CD4-positive, alpha-beta memory T cell (primary cell): Measurements from ENCODE around the gene PGBD2. TPM values are rescaled to one million over a fixed set of nuclear protein-coding genes. Genes with fewer than 3 reads are reported as not detected.

ENCODE experiments used
- CTCF ChIA-PET: fragments of 350-600 bp; sonication (Branson Sonifier 250); formaldehyde crosslinking; loops from one replicate; lab custom pipeline; 2021; ENCODE audit warnings: inconsistent platforms; ENCODE audit not compliant: partially characterized antibody; lab: Charles Lee
- POLR2A ChIA-PET: fragments of 350-600 bp; sonication (Branson Sonifier 250); formaldehyde crosslinking; loops from one replicate; lab custom pipeline; 2021; ENCODE audit not compliant: partially characterized antibody; lab: Charles Lee
- DNase-seq, 5 donors: peaks; one replicate each; pipeline versions ENCODE4 v3.0.0 to v3.0.0-alpha.2; 2020 to 2022; ENCODE audit warnings: mixed read lengths in 1 of 5
- H3K27ac ChIP-seq: one replicate; pipeline ENCODE4 v1.7.0; 2013; ENCODE audit warnings: low read depth, low read length
- H3K27me3 ChIP-seq: 2 replicates; pipeline ENCODE4 v1.7.0; 2013; ENCODE audit warnings: mild to moderate bottlenecking, low read length, moderate library complexity; ENCODE audit not compliant: insufficient read depth
- H3K36me3 ChIP-seq: 2 replicates; pipeline ENCODE4 v1.7.0; 2013; ENCODE audit warnings: mild to moderate bottlenecking, low read length, moderate library complexity; ENCODE audit not compliant: insufficient read depth
- H3K4me1 ChIP-seq: 2 replicates; pipeline ENCODE4 v1.7.0; 2013; ENCODE audit warnings: mild to moderate bottlenecking, low read length, moderate library complexity; ENCODE audit not compliant: insufficient read depth
- H3K4me3 ChIP-seq, 2 donors: one replicate each; pipeline ENCODE4 v1.7.0; 2013; ENCODE audit warnings: low read length in 2 of 2, mild to moderate bottlenecking in 1 of 2
- H3K9me3 ChIP-seq, 2 donors: one replicate each; pipeline ENCODE4 v1.7.0; 2013; ENCODE audit warnings: low read length in 2 of 2, control low read depth in 1 of 2; ENCODE audit not compliant: control insufficient read depth in 1 of 2
- H3K27ac Mint-ChIP-seq, 7 donors: one replicate each; pipeline ENCODE4 v1.8.0; 2020 to 2021; ENCODE audit warnings: mixed read lengths in 7 of 7, mild to moderate bottlenecking in 6 of 7, inconsistent platforms in 3 of 7, moderate library complexity in 3 of 7
- H3K27me3 Mint-ChIP-seq, 2 donors: one replicate each; pipeline ENCODE4 v1.8.0; 2020 to 2021; ENCODE audit warnings: mixed read lengths in 2 of 2
- H3K36me3 Mint-ChIP-seq, 2 donors: one replicate each; pipeline ENCODE4 v1.8.0; 2020 to 2021; ENCODE audit warnings: mixed read lengths in 2 of 2, inconsistent platforms in 1 of 2, mild to moderate bottlenecking in 1 of 2
- H3K4me1 Mint-ChIP-seq, 4 donors: one replicate each; pipeline ENCODE4 v1.8.0; 2020 to 2021; ENCODE audit warnings: mixed read lengths in 4 of 4, mild to moderate bottlenecking in 1 of 4
- H3K4me3 Mint-ChIP-seq, 8 donors: one replicate each; pipeline ENCODE4 v1.8.0; 2020 to 2021; ENCODE audit warnings: mixed read lengths in 8 of 8, mild to moderate bottlenecking in 7 of 8, moderate library complexity in 6 of 8, inconsistent platforms in 3 of 8
- H3K9me3 Mint-ChIP-seq, 8 donors: one replicate each; pipeline ENCODE4 v1.8.0; 2020 to 2021; ENCODE audit warnings: mixed read lengths in 8 of 8, mild to moderate bottlenecking in 5 of 8, inconsistent platforms in 3 of 8, moderate library complexity in 1 of 8
- intact Hi-C: fragments of 100-400 bp; cut with micrococcal nuclease; formaldehyde crosslinking; loops from one replicate; pipeline ENCODE4 v1.15.1; 2023
- polyA plus RNA-seq, 2 donors: library from polyadenylated mRNA; unstranded; fragments of 300-500 nt; fragmentation: Illumina TruSeq; gene quantifications; one replicate each; pipeline ENCODE4 v1.2.3, GENCODE V29; 2021
- total RNA-seq, 2 experiments: library from RNA; stranded (reverse); gene quantifications; one replicate each; pipeline ENCODE4 v1.2.3, GENCODE V29; 2021

The PGBD2 gene
- total and polyA plus RNA-seq, 4 experiments from 2014 or later: 7.3 to 19.6 (median 14.6) TPM

DNA sequence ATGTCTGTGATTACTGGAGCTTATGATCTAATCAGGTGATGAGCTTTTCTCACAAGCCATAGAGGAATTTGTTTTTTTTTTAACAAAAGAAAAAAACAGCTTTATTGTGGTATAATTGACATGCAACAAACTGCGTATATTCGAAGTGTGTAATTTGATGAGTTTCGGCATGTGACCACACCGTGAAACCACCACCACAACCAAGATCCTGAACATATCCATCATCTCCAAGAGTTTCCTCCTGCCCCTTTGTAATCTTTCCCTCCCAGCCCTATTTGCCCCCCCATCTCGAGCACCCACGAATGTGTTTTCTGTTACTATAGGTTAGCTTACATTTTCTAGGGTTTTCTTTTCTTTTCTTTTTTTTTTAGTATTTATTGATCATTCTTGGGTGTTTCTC lies 4.7 kb downstream of the PGBD2 start:
- Mint-ChIP-seq H3K36me3 (peaks cover 18 to 34% of the 10 kb centered on the region in 2 donors), H3K4me1 (peaks cover 24 to 48% (median 33%) of the 10 kb centered on the region in 4 donors), H3K9me3 (no peaks in the 10 kb centered on the region), H3K27me3 (no peaks in the 10 kb centered on the region), H3K27ac (no peak overlapping the region), H3K4me3 (no peak overlapping the region)
- Histone ChIP-seq H3K27me3 (no peaks in the 10 kb centered on the region), H3K9me3 (no peaks in the 10 kb centered on the region), H3K4me1 (peaks cover 20% of the 10 kb centered on the region), H3K27ac (no peak overlapping the region), H3K4me3 (no peak overlapping the region), H3K36me3 (peaks cover 18% of the 10 kb centered on the region)
- CTCF ChIA-PET: interaction anchor here (0.6 kb wide), 1 partner anchor 243 kb away, joined by 3 read pairs; no protein-coding TSS in a partner anchor
- POLR2A ChIA-PET: no interaction called here
- intact Hi-C loops: no loop called here
- no peak for DNase-seq

DNA sequence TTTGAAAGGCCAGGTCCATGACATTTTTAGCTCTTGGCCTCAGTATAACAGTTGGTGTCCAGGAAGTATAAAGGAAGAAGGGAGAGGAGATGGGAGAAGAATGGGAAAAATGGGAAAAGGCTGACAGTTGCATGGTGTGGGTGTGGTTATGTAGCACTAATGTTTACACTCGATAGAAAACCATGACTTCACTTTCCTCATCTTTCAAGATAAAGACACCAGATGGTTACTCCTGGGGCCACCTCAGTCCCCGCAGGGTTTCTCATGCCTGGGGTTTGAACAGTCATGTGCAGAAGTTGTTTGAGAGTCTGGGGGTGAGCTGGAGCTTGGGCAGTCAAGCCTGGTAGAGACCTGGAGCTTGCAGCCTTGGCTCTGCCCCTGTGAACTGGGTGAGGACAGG lies 7.9 kb downstream of the PGBD2 start:
- Mint-ChIP-seq H3K4me1 (peaks cover 11 to 17% (median 11%) of the 10 kb centered on the region in 4 donors), H3K27ac (peak overlapping the region in 4 of 7 donors; percentile 53 to 74 (median 66)), H3K9me3 (no peaks in the 10 kb centered on the region), H3K4me3 (peak overlapping the region in 1 of 8 donors; percentile 42), H3K27me3 (no peaks in the 10 kb centered on the region), H3K36me3 (peaks cover 37 to 50% of the 10 kb centered on the region in 2 donors)
- DNase-seq: no peak
- no peaks in the 10 kb centered on the region for H3K4me1 ChIP-seq
- H3K27ac ChIP-seq: no peak overlapping the region
- ChIA-PET POLR2A (no interaction called here), CTCF (interaction anchor here (1.1 kb wide), 1 partner anchor 55 kb away, joined by 5 read pairs; the partner anchor contains the start of gene ZNF692)
- intact Hi-C loops: no loop called here
- H3K9me3 ChIP-seq: no peaks in the 10 kb centered on the region
- peaks cover 37% of the 10 kb centered on the region for H3K36me3 ChIP-seq
- no peaks in the 10 kb centered on the region for H3K27me3 ChIP-seq
- no peak overlapping the region for H3K4me3 ChIP-seq

- POLR2A ChIA-PET: no interaction called here
- Mint-ChIP-seq H3K36me3 (peaks cover 46 to 49% of the 10 kb centered on the region in 2 donors), H3K27ac (peak overlapping the region in 3 of 7 donors; percentile 70 to 91 (median 87)), H3K27me3 (no peaks in the 10 kb centered on the region), H3K4me1 (peaks cover 1 to 7% (median 6%) of the 10 kb centered on the region in 4 donors), H3K9me3 (no peaks in the 10 kb centered on the region), H3K4me3 (no peak overlapping the region)
- intact Hi-C loops: no loop called here
- H3K27me3 ChIP-seq: no peaks in the 10 kb centered on the region
- H3K4me3 ChIP-seq: no peak overlapping the region
- H3K4me1 ChIP-seq: no peaks in the 10 kb centered on the region
- no peak for DNase-seq
- CTCF ChIA-PET: interaction anchor here (1.2 kb wide), 1 partner anchor 10 kb away, joined by 3 read pairs; no protein-coding TSS in a partner anchor
- no peak overlapping the region for H3K27ac ChIP-seq
- H3K9me3 ChIP-seq: no peaks in the 10 kb centered on the region
- peaks cover 42% of the 10 kb centered on the region for H3K36me3 ChIP-seq
Measured at GRCh38 chr1:248914796-248915381, 8.9 kb downstream of the PGBD2 start.

GRCh38 chr1:248918131-248918530 lies 12.1 kb downstream of the PGBD2 start:
- H3K36me3 ChIP-seq: peaks cover 42% of the 10 kb centered on the region
- no peak for DNase-seq
- peaks cover 2 to 9% (median 9%) of the 10 kb centered on the region in 4 donors for H3K4me1 Mint-ChIP-seq
- no peak overlapping the region for H3K27ac ChIP-seq
- H3K4me1 ChIP-seq: no peaks in the 10 kb centered on the region
- H3K9me3 ChIP-seq: no peaks in the 10 kb centered on the region
- no peaks in the 10 kb centered on the region for H3K9me3 Mint-ChIP-seq
- H3K4me3 ChIP-seq: no peak overlapping the region
- intact Hi-C loops: no loop called here
- ChIA-PET CTCF (no interaction called here), POLR2A (no interaction called here)
- H3K27ac Mint-ChIP-seq: peak overlapping the region in 1 of 7 donors; percentile 17
- no peak overlapping the region for H3K4me3 Mint-ChIP-seq
- H3K36me3 Mint-ChIP-seq: peaks cover 62 to 71% of the 10 kb centered on the region in 2 donors
- H3K27me3 ChIP-seq: no peaks in the 10 kb centered on the region
- H3K27me3 Mint-ChIP-seq: no peaks in the 10 kb centered on the region

DNA sequence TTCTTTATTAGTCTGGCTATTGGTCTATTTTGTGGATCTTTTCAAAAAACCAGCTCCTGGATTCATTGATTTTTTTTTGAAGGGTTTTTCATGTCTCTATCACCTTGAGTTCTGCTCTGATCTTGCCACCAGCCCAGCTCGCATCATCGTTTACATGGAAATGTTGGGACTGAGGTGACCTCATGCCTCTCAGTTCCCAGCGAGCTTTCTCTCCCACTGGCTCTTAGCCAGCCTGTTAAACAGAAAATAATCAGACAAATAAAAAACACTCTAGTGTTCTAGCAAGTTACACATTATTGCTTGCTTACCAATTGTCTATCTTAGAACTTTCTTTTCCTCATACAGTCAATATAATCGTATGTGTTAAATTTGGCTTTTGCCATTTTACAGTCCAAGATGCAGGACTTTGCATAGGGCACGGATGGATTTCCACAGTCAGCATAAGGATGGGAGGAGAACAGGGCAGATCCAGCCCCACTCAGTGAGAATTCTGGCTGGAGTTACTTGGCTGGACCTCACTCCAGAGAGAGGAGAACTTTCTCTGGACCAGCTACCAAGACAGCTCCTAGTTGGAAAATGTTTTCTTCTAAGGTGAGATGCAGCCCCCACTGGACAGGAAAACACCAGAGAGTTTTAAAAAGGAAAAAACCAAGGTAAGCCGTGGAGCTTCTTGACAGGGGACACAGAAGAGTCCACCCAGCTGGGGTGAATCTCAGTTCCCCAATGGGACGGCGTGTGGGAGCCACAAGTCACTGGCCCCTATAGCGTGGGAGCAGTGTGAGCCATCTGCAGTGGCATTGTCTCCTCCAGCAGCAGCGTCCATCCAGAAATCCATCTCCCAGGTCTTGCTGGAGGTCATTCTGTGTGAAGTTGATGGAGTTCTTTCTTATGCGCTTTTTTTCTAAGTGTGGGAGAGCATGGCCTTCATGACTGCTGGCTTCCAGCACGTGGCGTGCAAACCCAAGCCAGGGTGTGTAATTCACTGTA lies 17.6 kb downstream of the PGBD2 start:
- Mint-ChIP-seq H3K4me3 (no peak overlapping the region), H3K27ac (peak overlapping the region in 1 of 7 donors; percentile 13), H3K36me3 (peaks cover 26 to 38% of the 10 kb centered on the region in 2 donors), H3K4me1 (peaks cover 6 to 24% (median 18%) of the 10 kb centered on the region in 4 donors), H3K9me3 (no peaks in the 10 kb centered on the region), H3K27me3 (no peaks in the 10 kb centered on the region)
- Histone ChIP-seq H3K4me3 (no peak overlapping the region), H3K27me3 (no peaks in the 10 kb centered on the region), H3K27ac (no peak overlapping the region), H3K4me1 (peaks cover 13% of the 10 kb centered on the region), H3K9me3 (no peaks in the 10 kb centered on the region), H3K36me3 (peaks cover 5% of the 10 kb centered on the region)
- ChIA-PET CTCF (interaction anchor here (0.7 to 1.4 kb wide), 3 partner anchors 9 to 306 kb away, joined by 3 read pairs; no protein-coding TSS in a partner anchor), POLR2A (no interaction called here)
- intact Hi-C loops: loop anchor here (1.0 kb wide), 1 partner anchor 97 kb away; no protein-coding TSS in a partner anchor
- no peak for DNase-seq

- H3K4me3 ChIP-seq: no peak overlapping the region
Measured at GRCh38 chr1:248924696-248925532, 18.9 kb downstream of the PGBD2 start.

More at GRCh38 chr1:248924696-248925532, 18.9 kb downstream of the PGBD2 start:
- ChIA-PET CTCF (interaction anchor here (0.9 to 1.4 kb wide), 2 partner anchors 10 to 97 kb away, joined by 3 read pairs; no protein-coding TSS in a partner anchor), POLR2A (no interaction called here)
- Histone ChIP-seq H3K4me1 (peaks cover 13% of the 10 kb centered on the region), H3K36me3 (no peaks in the 10 kb centered on the region), H3K27ac (no peak overlapping the region), H3K27me3 (no peaks in the 10 kb centered on the region), H3K9me3 (no peaks in the 10 kb centered on the region)
- Mint-ChIP-seq H3K4me1 (peaks cover 6 to 24% (median 18%) of the 10 kb centered on the region in 4 donors), H3K27ac (peak overlapping the region; percentile 5 to 84 (median 62)), H3K36me3 (peaks cover 20 to 32% of the 10 kb centered on the region in 2 donors), H3K4me3 (peak overlapping the region in 7 of 8 donors; percentile 15 to 65 (median 33)), H3K27me3 (no peaks in the 10 kb centered on the region), H3K9me3 (no peaks in the 10 kb centered on the region)
- peak; percentile 58 to 67 (median 61) for DNase-seq
- intact Hi-C loops: loop anchor here (1.0 kb wide), 1 partner anchor 99 kb away; no protein-coding TSS in a partner anchor
